T47D (cell line): ENCODE results near the gene ERC2.

Source experiments
- DNase-seq, 2 experiments: peaks; one replicate each; pipeline versions ENCODE4 v3.0.0 to v3.0.0-alpha.2; 2011 to 2012; ENCODE audit warnings: low read depth in 1 of 2, low spot score in 1 of 2
- JUND ChIP-seq: IDR thresholded peaks from 2 replicates; pipeline ENCODE4 v1.6.1; 2012; ENCODE audit warnings: low read depth
- in situ Hi-C: cut with HindIII; loops from 2 replicates; pipeline ENCODE4 v1.10.0; 2016; ENCODE audit warnings: low sequenced_read_pairs, low pct_unique_long_range_greater_than_20kb

The ERC2 gene

GRCh38 chr3:55624238-55624637, 844.0 kb downstream of the ERC2 start:
- DNase-seq = no peak
- in situ Hi-C loops = no loop called here
- no peak for TF ChIP-seq JUND

- in situ Hi-C loops = no loop called here
- no peak for TF ChIP-seq JUND
- no peak for DNase-seq
Measured at GRCh38 chr3:55623786-55624185, 844.5 kb downstream of the ERC2 start.

DNA sequence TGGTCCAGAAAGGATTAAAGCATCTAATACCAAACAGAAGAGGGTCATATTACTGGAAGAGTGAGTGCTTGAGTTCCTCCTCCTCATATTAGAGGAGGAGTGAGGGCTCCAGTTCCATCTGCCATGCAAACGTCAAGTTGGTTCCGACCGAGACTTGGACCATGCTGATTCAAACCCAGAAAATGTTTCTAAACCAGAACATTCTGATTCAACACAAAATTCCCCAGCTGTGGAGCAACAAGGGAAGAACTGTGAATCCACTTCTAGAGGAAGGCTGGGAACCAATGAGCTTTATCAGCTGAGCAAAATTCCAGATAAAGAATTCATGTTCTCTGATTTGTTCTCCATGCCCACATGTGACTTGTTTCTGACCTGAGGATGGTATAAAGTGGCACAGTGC, 845.5 kb downstream of the ERC2 start:
- DNase-seq = no peak
- in situ Hi-C loops = no loop called here
- no peak for TF ChIP-seq JUND

GRCh38 chr3:55622116-55622515, 846.2 kb downstream of the ERC2 start:
- DNase-seq = no peak
- in situ Hi-C loops = no loop called here
- no peak for TF ChIP-seq JUND

- no peak for DNase-seq
- no peak for TF ChIP-seq JUND
- in situ Hi-C loops = no loop called here
Measured at GRCh38 chr3:55621648-55622047, 846.6 kb downstream of the ERC2 start.

- TF ChIP-seq JUND = no peak
- no peak for DNase-seq
- in situ Hi-C loops = no loop called here
Measured at GRCh38 chr3:55621026-55621422, 847.2 kb downstream of the ERC2 start.

- no peak for DNase-seq
- TF ChIP-seq JUND = peak; percentile 18; the same call in 1 of the 2 replicates
- in situ Hi-C loops = no loop called here
Measured at GRCh38 chr3:55620351-55621025, 847.8 kb downstream of the ERC2 start.

DNA sequence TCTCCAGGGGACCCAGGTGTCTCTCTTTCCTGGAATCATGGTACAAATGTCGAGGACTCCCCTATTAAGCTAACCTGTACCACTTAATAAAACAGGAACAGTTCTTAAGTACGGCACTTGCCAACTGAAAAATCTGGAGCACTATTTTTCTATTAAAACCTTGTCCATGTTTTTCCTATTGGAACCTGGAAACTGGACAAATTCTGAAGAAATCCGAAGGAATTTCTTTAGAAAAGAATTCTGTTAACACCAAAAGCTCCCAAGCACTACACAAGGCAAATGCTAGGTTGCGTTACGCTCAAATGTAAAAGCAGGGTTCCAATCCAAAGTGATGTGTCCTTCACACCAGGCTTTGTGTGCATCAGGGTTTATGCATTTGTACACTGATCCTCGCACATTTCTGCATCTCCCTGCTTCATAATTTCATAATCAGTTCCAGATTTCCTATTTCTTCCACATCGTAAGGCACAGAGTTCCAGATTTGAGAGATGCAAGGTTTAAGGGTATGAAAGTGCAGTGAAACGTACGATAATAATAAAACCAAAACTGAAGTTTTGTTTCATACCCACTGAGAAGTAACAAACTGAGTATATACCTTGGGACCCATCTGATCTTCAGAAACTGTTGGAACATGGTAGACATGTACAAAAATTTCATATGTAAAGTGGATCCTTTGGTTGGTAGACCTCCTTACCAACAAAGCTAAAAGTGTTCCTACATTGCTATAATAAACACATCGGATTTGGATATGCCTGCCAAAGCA, 849.0 kb downstream of the ERC2 start:
- no peak for DNase-seq
- TF ChIP-seq JUND = no peak
- in situ Hi-C loops = no loop called here

DNA sequence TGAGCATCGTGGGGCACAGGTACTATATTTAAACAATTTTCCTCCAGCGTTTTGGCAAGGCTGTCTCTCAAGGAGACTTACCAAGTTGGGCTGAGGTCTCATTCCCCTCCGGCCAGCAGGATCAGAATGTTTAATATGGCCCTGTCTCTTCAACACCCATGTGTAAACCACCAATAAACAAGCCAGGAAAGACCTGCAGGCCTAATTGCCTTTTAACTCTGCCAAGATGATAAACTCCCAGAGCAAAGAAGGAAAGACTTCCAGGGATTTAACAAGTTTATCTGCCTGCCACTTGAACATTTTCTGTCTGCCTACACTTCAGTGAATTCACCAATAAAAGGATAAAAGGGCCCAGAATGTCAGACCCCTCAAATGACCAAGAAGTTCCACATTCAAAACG, 850.9 kb downstream of the ERC2 start:
- no peak for DNase-seq
- TF ChIP-seq JUND = no peak
- in situ Hi-C loops = no loop called here

GRCh38 chr3:55616803-55617202, 851.5 kb downstream of the ERC2 start:
- no peak for TF ChIP-seq JUND
- in situ Hi-C loops = no loop called here
- no peak for DNase-seq

- DNase-seq = no peak
- in situ Hi-C loops = no loop called here
- no peak for TF ChIP-seq JUND
Measured at GRCh38 chr3:55615694-55616295, 852.5 kb downstream of the ERC2 start.

GRCh38 chr3:55615039-55615693, 853.1 kb downstream of the ERC2 start:
- no peak for TF ChIP-seq JUND
- DNase-seq = no peak
- in situ Hi-C loops = no loop called here

GRCh38 chr3:55611121-55611520, 857.1 kb downstream of the ERC2 start:
- no peak for DNase-seq
- no peak for TF ChIP-seq JUND
- in situ Hi-C loops = no loop called here
